Skin of body (tissue), 2 donors: ENCODE data around the gene RPS26. TPM values are rescaled to one million over a fixed set of nuclear protein-coding genes. Genes with fewer than 3 reads are reported as not detected.
A peak's percentile ranks its signal among the peaks of the same experiment; 100 is the strongest.
"Not testable (repeated sequence)": the region's sequence is repeated elsewhere in the genome, so short reads cannot be mapped to it uniquely, and the experiment has no call there.

ENCODE experiments used
- DNase-seq: peaks from one replicate; lab custom pipeline; 2025; lab: John Stamatoyannopoulos, UW
- total RNA-seq: library from RNA; depleted of rRNA; stranded (reverse); fragments of >200 nt; gene quantifications from one replicate; pipeline ENCODE4 v1.2.3, GENCODE V29; 2014

The RPS26 gene
- total RNA-seq, 1 donor from 2014 or later, result 200 TPM

GRCh38 chr12:56020423-56021184, 21.1 kb upstream of the RPS26 start, which contains the start of gene IKZF4:
Gene IKZF4, plus strand, starts transcription at chr12:56021043. Its CDS starts 451 bp downstream, at chr12:56021494.
- DNase-seq, result peak; percentile 28

- DNase-seq, result no peak
Measured at GRCh38 chr12:56021889-56022497, 19.7 kb upstream of the RPS26 start.

- no peak for DNase-seq
Measured at GRCh38 chr12:56028511-56029165, 13.1 kb upstream of the RPS26 start.

GRCh38 chr12:56029166-56029519, 12.6 kb upstream of the RPS26 start:
- DNase-seq, result no peak

- DNase-seq, result peak; percentile 29
Measured at GRCh38 chr12:56029666-56030293, 11.9 kb upstream of the RPS26 start.

GRCh38 chr12:56031987-56032386, 9.7 kb upstream of the RPS26 start:
- no peak for DNase-seq

DNA sequence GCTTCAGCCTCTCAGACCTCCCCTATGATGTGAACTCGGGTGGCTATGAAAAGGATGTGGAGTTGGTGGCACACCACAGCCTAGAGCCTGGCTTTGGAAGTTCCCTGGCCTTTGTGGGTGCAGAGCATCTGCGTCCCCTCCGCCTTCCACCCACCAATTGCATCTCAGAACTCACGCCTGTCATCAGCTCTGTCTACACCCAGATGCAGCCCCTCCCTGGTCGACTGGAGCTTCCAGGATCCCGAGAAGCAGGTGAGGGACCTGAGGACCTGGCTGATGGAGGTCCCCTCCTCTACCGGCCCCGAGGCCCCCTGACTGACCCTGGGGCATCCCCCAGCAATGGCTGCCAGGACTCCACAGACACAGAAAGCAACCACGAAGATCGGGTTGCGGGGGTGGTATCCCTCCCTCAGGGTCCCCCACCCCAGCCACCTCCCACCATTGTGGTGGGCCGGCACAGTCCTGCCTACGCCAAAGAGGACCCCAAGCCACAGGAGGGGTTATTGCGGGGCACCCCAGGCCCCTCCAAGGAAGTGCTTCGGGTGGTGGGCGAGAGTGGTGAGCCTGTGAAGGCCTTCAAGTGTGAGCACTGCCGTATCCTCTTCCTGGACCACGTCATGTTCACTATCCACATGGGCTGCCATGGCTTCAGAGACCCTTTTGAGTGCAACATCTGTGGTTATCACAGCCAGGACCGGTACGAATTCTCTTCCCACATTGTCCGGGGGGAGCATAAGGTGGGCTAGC, 7.0 kb upstream of the RPS26 start:
- DNase-seq, result no peak

DNA sequence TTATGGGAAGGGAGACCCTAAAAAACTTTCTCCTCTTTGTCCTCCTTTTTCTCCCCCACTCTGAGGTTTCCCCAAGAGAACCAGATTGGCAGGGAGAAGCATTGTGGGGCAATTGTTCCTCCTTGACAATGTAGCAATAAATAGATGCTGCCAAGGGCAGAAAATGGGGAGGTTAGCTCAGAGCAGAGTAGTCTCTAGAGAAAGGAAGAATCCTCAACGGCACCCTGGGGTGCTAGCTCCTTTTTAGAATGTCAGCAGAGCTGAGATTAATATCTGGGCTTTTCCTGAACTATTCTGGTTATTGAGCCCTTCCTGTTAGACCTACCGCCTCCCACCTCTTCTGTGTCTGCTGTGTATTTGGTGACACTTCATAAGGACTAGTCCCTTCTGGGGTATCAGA, 4.6 kb upstream of the RPS26 start:
- no peak for DNase-seq

- no peak for DNase-seq
Measured at GRCh38 chr12:56038022-56038655, 3.6 kb upstream of the RPS26 start.

DNA sequence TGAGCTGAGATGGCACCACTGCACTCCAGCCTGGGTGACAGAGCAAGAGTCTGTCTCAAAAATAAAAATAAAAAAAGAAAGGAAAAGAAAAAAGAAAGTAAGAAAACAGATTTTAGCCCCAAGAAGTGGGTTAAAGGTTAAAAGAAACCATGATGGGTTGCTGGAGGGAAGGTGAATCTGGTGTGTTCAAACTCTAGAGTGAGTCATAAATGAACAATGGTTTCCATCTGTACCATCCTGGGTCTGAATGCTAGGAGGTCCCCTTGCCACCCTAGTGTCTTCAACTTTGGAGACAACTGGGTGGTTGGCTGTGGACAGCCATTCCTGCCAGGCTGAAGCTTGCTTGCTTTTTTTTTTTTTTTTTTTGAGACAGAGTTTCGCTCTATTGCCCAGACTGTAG, 1.6 kb upstream of the RPS26 start:
- DNase-seq, result no peak

- DNase-seq, result no peak
Measured at GRCh38 chr12:56040963-56041551, 661 bp upstream of the RPS26 start.

- not testable (repeated sequence) for DNase-seq
Measured at GRCh38 chr12:56042430-56042813, 704 bp downstream of the RPS26 start.

- DNase-seq, result no peak
Measured at GRCh38 chr12:56042843-56043242, 1.1 kb downstream of the RPS26 start.

DNA sequence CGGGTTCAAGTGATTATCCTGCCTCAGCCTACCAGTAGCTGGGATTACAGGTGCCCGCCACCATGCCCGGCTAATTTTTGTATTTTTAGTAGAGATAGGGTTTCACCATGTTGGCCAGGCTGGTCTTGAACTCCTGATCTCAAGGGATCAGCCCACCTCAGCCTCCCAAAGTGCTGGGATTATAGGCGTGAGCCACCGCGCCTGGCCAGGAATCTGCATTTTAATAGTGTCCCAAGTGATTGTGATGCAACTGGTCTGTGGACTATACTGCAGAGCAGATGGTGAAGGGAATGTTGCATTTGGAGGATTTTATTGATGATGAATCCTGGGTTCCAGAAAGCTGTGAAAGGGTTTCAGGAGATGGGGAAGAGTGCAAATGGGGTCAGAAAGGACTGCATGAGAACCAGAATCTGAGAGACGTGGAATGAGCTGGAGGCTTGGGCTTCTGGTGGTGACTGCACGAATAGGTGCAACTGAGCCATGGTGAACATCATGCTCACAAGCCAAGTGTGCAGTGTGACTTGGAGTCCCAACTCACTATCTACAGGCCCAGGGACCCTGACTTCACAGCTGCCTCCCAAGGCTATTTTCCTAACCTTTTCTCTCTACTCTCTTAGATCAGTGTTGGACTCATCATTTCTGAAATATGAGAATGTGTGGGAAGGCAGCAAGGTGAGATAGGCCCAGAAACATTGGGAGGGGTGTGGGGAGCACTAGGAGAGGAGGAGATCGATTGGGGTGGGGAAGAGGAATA, 4.5 kb downstream of the RPS26 start:
- DNase-seq, result no peak

- DNase-seq, result no peak
Measured at GRCh38 chr12:56053407-56053893, 11.7 kb downstream of the RPS26 start.

GRCh38 chr12:56059964-56060363, 18.2 kb downstream of the RPS26 start:
- not testable (repeated sequence) for DNase-seq

DNA sequence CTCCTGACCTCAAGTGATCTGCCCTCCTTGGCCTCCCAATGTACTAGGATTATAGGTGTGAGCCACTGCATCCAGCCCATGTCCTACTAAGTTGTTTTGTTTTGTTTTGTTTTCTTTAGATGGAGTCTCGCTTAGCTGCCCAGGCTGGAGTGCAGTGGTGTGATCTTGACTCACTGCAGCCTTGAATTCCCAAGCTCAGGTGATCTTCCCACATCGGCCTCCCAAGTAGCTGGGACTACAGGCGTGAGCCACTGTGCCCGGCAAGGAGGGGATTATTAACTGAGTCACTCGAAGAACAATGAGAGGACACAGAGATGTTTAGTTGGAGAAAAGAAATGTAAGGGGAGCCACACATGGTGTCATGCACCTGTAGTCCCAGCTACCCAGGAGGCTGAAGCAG, 20.3 kb downstream of the RPS26 start:
- DNase-seq, result no peak

DNA sequence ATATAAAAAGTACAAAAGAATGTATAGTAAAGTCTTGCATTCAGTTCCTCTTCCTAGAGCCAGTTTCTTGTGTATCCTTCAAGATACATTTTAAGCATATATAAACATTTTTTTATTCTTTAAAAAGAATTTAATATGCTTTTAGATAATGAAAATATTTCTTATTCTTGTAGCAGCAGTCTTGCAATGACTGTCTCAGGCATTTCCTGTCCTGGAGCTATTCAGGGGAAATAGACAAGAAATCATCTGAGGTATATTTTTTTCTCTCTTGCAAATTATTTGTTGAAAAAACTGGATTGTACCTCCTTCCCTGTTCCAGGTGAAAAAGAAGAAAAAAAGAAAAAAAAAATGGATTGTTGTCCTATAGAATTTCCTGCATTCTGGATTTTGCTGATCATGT, 21.3 kb downstream of the RPS26 start:
- no peak for DNase-seq

GRCh38 chr12:56071648-56072047, 29.9 kb downstream of the RPS26 start:
- no peak for DNase-seq

GRCh38 chr12:56074396-56074795, 32.7 kb downstream of the RPS26 start:
- no peak for DNase-seq
